GM19023 (cell line): ENCODE data around the gene INPP5J.
"Not testable (repeated sequence)": the region's sequence is repeated elsewhere in the genome, so short reads cannot be mapped to it uniquely, and the experiment has no call there.

Source experiments
- ATAC-seq: cut with Tn5 transposase; IDR thresholded peaks from one replicate; pipeline ENCODE4 v1.9.1; 2021; ENCODE audit warnings: mild to moderate bottlenecking, moderate library complexity; ENCODE audit not compliant: unreplicated experiment

INPP5J gene

DNA sequence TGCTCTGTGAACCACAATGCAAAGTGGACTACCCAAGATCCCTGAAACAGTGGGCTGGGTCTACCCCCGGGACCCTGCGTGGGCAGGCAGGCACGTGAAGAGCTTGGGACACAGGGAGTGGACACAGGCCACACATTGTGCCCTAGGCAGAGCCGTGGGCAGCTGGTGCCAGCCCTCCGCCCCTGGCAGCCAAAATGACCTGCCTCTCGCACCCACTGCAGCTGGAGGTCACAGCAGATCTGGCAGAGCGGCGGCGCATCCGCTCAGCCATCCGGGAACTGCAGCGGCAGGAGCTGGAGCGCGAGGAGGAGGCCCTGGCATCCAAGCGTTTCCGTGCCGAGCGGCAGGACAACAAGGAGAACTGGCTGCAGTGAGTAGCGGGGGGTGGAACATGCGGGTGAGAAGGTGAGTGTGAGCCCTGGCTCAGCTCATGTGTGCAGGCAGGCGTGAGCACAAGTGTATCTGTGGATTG, 35.0 kb upstream of the INPP5J start:
- no peak for ATAC-seq

DNA sequence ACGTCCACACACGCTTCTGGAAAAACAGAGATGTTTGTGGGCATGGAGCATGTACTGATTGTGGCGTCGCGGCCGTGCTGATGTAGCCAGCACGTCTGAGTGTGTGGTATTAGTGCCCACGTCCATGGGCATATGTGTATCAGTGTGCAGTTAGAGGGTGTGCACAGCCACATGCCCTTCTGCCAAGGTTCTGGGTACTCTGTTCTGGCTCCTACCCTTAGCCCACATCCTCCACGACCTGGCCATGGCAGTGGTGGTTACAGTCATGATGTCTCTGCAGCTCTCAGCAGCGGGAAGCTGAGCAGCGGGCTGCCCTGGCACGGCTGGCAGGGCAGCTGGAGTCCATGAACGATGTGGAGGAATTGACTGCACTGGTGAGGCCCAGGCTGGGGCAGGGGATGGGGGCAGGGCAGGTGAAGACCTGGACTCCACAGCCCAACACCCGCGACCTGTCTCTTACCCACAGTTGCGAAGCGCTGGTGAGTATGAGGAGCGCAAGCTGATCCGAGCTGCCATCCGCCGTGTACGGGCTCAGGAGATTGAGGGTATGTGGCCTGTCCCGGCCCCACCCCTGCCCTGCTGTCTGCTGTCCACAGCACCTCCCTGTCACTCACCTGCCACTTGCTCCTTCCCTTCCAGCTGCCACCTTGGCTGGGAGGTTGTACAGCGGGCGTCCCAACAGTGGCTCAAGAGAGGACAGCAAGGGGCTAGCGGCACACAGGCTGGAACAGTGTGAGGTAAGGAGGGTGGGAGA, 34.4 kb upstream of the INPP5J start:
- ATAC-seq: no peak

DNA sequence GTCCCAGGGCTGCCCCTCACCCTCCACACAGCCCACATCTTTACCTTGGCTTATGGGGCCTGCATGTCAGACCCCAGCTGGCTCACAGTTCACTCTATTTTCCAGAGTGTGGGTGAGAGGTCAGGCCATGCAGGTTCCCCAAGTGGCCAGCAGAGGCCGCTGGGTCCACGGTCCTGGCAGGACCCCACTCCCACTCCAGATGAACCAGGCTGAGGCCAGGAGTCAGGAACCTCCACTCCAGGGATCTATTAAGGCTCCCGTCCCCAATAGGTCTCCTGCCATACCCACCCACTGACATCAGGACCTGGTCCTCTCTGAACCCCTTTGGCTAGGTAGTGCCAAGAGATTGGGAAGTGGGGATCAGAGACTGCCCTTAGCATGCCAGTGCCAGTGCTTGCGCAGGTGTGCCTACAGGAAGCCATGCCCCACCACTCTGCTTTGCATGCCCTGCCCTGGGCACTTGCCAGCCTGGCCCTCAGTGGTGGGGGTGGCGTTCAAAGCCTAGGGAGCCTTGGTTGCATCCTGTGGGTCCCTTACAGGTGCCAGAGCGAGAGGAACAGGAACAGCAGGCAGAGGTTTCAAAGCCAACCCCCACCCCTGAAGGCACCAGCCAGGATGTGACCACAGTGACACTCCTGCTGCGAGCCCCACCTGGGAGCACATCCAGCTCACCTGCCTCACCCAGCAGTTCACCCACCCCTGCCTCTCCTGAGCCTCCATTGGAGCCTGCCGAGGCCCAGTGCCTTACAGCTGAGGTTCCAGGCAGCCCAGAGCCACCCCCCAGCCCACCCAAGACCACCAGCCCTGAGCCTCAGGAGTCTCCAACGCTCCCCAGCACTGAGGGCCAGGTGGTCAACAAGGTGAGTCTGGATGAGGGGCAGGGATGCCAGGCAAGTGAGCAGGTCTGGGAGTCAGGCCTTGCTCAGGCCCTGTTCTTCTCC, 33.3 kb upstream of the INPP5J start:
- ATAC-seq: no peak

DNA sequence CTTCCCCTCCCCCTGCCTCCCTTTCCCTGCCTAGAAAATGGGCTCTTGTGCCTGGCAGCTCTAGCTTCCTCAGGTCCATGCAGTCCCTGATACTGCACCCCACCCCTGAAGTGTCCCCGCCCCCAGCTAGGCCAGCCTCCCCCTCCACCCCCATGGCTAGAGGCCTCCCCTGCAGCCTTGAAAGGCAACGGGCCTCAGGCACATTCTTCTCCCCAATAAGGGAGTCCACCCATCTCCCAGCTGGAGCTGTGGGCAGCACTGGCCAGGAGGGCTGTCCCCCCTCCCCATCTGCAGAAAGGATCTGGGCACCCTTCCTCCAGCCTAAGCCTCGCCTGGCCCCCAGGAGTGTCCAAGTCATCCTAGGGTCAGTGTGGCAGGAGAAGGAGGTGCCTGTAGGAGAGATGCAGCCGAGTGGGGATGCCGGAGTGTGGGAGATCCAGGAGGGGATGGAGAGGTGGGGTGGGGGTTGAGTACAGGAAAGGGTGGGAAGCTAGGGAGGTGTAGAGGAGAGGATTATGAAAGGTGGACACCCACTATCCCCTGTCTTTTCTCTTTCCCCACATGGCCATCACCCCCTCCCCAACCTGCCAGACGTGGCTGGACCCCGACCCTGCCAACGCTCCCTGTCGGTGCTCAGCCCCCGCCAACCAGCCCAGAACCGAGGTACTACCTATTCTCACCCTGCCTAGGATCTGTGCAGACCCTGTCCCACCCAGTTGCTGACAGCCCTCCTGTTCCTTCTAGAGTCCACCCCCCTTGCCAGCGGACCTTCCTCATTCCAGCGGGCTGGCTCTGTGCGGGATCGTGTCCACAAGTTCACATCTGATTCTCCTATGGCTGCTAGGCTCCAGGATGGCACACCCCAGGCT, 32.3 kb upstream of the INPP5J start:
- ATAC-seq: no peak

DNA sequence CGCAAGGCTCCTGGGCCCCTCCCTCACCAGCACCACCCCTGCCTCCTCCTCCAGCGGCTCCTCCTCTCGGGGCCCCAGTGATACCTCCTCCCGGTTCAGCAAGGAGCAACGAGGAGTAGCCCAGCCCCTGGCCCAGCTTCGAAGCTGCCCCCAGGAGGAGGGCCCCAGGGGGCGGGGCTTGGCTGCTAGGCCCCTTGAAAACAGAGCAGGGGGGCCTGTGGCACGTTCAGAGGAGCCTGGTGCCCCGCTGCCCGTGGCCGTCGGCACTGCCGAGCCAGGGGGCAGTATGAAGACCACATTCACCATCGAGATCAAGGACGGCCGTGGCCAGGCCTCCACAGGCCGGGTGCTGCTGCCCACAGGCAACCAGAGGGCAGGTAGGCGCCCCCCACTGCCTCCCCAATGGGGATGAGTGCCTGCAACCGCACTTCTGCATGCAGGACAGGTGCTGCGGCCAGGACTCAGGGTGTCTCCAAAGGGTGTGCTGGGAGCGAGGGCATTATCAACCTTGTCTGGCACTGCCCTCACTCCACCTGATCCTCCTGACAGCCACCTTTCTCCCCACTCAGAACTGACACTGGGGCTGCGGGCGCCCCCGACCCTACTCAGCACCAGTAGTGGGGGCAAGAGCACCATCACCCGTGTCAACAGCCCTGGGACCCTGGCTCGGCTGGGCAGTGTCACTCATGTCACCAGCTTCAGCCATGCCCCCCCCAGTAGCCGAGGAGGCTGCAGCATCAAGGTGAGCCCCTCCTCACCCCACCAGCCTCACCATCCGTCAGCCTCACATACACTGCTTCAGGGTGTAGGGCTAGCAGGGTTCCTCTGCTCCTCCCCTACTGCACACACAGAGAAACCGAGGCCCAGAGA, 31.4 kb upstream of the INPP5J start:
- no peak for ATAC-seq

DNA sequence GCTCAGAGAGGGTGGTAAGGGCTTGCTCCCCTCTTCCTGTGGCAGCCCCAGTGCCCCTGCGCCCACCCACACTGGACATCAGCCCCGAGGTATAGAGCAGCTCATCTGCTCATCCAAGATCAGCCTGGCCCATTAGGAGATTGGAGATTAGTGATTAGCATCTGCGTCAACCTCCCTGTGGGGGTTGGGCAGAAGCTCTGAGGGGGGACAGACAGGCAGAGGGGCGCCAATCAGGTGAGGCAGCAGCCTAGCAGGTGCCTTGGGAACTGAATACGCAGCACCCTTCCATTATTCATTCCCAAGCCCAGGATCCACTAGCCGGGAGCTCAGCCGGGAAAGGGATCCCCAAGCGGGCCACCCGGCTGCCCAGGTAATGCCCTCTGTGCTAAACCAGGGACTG, 30.6 kb upstream of the INPP5J start:
- no peak for ATAC-seq

DNA sequence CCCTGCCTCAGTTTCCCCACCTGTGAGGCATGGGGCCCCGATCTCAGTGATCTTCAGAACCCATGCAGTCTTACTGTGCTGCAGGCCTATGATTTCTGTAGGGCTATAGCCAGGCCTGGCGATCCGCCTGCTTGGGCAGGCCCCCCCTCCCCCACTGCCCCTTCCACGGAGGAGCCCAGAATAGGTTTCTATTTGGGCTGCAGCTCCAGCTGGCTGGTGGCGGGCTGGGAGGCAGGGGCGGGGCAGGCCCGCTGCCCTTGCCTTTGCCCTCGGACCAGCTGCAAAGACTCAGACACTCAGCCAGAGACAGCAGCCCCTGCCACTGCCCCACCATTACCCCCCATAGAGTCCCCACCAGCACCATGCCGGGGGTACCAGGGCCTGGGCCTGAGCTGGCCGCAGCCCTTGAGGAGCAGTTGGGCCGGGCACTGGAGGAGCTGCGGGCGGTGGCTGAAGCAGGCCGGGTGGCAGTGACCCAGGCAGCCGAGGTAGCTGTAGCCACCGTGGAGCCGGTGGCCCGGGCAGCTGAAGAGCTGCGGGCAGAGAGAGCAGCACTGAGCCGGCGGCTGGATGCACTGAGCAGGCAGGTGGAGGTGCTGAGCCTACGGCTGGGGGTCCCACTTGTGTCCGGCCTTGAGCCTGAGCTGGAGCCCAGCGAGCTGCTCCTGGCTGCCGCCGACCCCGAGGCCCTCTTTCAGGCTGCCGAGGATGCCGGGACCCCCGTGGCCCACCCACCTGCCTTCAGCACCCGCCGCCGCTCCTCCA, 29.5 kb upstream of the INPP5J start:
- ATAC-seq: no peak

DNA sequence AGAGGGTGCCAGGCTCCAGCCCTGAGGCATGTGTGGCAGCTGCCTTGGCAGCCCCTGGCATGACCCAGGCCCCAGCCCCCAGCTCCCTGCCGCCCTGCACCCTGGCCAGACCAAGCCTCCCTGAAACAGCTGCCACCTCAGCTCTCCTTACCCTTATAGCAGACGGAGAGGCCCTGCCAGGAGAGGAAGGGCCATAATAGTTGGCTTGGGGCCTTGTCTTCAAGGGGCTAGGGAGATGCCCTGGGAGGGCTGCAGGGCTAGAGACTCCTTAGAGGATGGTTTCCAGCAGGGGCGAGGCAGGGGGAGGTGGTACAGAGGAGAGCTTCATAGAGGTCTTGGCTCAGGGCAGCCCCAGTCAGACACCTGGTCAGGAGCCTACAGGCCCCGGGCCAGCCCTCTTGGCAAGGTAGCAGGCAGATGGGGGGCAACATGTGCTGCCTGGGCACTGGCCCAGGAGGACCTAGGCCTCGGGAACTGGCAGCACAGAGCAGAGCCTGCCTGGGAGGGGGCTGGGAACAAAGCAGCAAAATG, 28.7 kb upstream of the INPP5J start:
- no peak for ATAC-seq

DNA sequence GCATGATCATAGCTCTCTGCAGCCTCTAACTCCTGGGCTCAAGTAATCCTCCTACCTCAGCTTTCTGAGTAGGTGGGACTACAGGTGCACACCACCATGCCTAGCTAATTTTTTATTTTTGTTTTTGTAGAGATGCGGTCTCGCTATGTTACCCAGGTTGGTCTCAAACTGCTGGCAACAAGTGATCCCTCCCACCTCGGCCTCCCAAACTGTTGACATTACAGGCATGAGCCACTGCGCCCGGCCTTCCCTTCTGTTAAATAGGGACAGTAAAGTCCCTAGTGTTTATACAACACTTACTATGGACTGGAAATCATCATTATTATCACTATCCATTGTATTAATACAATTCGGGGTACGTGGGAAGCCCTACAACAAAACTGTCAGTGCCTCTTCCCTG, 28.0 kb upstream of the INPP5J start:
- ATAC-seq: no peak

DNA sequence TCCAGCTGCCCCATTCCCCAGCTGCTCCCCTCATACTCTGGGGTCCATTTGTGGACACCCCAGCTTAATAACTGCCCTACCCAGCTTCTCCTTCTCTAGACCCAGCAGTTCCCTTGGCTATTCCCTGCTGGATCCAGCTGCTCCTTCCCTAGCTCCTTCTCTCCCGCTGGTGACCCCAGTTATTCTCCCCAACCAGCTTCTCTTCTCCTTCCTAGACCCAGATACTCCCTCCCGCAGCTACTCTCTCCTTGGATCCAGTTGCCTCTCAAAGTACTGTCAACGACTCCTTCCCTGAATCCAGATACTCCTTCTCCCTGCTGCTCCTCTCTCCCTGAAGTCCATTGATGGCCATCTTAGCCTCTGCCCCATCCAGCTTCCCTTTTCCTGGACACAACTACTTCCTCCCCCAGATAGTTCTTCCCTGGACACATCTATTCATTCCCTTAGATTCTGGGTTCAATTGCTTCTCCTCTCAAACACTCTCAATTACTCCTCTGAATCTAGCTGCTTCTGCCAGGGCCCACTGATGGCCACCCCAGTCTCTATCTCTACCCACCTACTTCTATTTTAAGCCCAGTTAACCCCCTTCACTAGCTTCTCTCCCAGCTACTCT, 27.0 kb upstream of the INPP5J start:
- ATAC-seq: no peak

DNA sequence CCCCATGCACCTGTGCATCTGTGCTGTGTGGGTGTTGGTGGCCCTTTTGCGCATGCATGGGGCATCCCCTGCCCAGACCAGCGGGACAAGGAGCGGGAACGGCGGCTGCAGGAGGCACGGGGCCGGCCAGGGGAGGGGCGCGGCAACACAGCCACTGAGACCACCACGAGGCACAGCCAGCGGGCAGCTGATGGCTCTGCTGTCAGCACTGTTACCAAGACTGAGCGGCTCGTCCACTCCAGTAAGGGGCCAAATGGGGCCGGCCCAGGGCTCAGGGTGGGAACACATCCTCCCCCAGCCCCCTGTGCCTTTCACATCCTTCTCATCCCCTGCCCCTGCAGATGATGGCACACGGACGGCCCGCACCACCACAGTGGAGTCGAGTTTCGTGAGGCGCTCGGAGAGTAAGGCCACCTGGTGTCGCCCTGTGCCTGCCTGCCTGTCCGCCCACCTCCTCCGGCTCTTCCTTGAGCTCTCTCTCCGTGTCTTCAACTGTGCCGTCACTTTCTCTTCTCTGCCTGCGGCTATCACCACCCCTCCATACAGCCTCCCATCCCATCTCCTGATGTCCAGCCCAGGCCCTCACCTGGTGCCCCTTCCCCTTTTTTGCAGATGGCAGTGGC, 26.0 kb upstream of the INPP5J start:
- ATAC-seq: no peak

DNA sequence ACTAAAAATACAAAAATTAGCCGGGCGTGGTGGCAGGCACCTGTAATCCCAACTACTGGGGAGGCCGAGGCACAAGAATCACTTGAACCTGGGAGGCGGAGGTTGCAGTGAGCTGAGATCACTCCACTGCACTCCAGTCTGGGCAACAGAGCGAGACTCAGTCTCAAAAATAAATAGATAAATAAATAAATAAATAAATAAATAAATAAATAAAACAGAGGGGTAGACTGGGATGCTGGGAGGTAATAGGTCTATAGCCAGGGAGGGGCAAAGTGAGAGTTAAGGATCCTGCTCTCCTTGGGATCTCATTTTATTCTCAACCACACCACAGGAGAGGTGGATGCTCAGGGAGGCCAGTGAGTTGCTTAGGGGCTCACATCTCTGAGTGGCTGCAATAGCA, 25.2 kb upstream of the INPP5J start:
- ATAC-seq: not testable (repeated sequence)

DNA sequence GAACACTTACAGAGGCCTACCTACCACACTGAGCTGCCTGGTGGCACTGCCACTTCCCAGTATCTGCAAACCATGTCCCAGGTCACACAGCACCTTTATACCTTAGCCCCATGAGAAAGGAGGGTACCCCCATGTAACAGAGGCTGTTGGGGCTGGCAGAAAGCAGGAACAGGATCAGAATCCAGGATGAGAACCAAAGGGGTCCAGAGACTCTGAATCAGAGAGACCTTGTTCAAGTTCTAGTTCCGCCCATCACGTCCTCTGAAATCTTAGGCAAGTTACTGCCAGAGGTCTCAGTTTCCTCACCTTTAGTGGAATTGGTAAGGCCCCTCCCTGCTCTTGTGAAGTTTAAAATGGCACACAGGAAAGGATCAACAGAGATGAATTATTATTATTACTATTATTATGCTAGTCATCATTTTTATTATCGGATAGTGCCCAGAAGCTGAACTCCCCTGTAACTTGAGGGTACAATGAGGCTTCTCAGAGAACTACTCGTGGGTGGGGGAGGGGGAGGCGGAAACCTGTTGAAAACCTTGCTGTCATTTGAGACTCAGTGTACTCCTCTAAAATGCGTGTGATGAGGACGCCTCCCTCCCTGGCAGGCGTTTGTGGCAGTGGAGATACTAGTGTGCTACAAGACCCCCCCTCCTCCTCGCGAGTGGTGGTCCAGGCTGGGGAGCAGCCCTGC, 24.7 kb upstream of the INPP5J start:
- no peak for ATAC-seq

DNA sequence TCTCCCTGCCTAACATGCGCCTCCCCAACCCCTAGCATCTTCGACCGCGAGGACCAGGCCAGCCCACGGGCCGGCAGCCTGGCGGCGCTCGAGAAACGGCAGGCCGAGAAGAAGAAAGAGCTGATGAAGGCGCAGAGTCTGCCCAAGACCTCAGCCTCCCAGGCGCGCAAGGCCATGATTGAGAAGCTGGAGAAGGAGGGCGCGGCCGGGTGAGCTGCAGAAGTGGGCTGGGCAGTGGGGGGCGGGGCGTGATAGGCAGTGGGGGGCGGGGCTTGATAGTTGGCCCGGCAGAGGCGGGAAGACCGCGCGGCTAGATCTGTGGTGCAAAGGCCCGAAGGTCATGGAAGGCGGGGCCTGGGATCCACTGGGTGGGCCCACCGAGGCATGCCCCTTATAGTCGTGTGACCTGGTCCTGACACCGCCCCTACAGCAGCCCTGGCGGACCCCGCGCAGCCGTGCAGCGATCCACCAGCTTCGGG, 24.1 kb upstream of the INPP5J start:
- no peak for ATAC-seq

DNA sequence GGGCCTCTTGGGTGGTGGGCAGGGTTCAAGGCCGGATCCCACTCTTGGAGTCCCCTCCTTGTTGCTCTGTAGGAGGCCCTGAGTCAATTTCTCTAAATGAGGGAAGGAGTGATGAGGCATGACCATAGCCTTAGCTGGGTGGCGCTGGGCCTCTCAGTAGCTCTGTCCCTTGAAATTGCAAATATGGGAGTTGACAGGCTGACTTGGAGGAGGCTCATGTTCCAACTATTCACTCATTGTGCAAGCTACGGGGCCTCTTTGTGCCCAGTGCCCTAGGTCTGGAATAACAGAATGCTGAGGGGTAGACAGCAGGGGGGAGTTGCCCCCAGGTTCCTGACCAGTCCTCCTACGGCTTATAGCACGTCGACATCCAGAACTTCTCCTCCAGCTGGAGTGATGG, 23.4 kb upstream of the INPP5J start:
- no peak for ATAC-seq

DNA sequence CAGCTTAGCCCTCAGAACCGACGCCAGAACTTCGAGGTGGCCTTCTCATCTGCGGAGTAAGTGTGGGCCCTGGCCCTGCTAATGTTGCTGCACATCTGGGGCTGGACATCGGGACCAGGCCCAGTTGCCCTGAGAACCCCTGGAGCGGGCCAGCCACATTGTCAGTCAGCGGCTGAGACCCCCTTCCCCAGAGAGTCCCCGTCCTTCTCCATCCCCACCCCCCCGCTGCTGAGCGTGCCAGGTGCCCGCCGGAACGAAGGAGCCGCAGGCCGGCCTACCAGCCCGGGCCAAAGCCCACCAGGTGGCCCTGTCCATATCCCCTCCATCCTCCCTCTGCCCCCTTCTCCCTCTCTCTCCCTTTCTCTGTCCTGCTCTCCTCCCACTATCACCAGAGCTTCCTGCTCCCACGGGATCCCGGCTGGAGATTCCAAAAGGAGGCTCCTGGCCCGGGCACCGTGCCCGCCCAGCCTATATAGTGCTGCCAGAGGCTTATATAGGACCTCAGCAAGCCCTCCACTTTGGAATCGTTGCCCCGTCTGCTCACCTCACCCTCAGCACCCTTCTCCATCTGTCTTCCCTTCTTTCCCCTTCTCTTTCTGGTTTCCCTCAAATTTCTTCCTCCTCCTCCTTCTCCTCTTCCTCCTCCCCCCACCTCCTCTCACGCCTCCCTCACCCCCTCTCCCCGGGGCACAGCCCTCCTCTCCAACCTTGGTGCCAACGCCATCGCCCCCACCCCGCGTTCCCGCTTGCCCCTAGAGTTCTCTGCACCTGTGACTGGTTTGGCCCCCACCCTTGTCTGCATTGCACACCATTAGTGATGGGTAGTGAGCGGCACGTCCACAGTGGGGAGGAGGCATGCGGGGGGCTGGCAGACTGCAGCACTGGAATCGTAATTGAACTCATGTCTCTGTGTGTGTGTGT, 22.7 kb upstream of the INPP5J start:
- no peak for ATAC-seq
